HFF-Myc (cell line): ENCODE data around the gene CDT1.

Source experiments
- DNase-seq: peaks from one replicate; pipeline ENCODE4 v3.0.0-alpha.2; 2011; ENCODE audit warnings: low read depth; ENCODE audit errors: extremely low read depth
- H3K4me3 ChIP-seq: replicated peaks from 2 replicates; pipeline ENCODE4 v1.5.1; 2011; ENCODE audit warnings: low read depth, mild to moderate bottlenecking, control low read depth, low read length
- TF ChIP-seq, protein P1 (sequence below): IDR thresholded peaks from 2 replicates; pipeline ENCODE4 v1.5.1; 2012; ENCODE audit warnings: mild to moderate bottlenecking, low read depth, low read length, control low read depth; ENCODE audit errors: missing control alignments

Gene CDT1

DNA sequence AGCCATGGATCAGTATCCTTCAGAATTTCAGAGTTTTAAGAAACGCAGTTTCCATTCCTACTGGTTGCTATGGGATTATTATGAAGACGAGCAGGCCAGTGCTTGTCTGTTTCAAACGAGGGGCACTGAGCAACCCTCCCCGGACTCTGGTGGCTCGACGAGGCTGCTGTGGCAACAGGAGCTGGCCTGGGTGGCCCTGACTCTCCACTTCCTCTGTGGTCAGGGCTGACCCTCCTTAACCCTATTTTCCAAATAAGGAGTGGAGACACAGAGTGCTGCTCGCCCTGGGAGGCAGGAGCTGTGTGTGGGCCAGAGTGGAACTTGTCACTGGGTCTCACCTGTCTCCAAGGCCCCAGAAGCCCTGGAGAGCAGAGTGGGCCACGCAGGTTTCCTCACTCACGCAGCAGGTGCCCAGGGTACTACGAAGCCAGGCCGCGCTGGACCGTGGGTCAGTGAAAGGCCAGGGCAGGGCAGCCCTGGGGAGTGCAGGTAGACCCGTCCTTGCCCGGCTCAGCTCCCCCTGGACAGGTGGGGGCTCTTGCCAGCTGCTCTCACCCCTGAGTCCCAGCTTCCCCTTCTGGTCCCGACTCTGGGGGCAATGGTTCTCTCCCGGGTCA, 49.8 kb downstream of the CDT1 start:
- TF ChIP-seq, protein P1, sequence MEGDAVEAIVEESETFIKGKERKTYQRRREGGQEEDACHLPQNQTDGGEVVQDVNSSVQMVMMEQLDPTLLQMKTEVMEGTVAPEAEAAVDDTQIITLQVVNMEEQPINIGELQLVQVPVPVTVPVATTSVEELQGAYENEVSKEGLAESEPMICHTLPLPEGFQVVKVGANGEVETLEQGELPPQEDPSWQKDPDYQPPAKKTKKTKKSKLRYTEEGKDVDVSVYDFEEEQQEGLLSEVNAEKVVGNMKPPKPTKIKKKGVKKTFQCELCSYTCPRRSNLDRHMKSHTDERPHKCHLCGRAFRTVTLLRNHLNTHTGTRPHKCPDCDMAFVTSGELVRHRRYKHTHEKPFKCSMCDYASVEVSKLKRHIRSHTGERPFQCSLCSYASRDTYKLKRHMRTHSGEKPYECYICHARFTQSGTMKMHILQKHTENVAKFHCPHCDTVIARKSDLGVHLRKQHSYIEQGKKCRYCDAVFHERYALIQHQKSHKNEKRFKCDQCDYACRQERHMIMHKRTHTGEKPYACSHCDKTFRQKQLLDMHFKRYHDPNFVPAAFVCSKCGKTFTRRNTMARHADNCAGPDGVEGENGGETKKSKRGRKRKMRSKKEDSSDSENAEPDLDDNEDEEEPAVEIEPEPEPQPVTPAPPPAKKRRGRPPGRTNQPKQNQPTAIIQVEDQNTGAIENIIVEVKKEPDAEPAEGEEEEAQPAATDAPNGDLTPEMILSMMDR, result no peak
- H3K4me3 ChIP-seq, result no peak overlapping the region
- no peak for DNase-seq

DNA sequence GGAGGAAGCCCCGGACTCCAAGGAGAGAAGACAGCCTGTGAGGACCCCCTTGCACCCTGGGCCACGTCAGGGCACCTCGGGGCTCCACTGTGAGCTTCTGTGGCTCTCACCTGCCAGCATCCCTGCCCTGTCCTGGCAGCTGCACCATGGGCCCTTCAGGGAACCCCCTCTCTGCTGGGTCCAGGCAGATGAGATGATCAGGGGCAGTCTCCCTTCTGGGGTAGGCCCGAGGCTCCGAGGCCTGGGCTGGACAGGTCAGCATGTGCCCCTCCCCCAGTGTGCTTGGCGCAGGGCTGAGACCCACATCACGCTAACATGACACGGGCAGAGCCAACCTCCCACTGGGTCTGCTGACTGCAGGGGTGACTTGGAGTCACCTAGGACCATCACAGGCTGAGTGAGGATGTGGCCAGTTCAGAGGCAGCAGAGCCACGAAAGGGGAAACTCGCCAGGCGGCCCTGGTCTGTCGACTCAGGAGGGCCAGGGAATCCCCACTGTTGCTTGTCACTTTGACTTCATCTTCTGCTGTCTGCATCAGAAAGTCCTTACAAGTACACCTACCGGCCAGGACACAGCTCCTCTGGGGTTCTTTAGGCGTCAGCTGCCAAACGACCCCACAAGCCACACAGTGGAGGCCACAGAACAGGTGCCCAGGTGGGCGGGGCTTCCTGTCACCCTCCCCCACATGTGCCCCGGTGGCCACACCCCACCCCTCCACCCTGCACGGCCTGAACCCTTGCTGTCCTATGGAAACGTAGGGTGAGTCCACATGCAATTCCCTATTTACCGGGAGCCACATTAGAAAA, 50.9 kb downstream of the CDT1 start:
- no peak for DNase-seq
- no peak overlapping the region for H3K4me3 ChIP-seq
- TF ChIP-seq, protein P1, result no peak

DNA sequence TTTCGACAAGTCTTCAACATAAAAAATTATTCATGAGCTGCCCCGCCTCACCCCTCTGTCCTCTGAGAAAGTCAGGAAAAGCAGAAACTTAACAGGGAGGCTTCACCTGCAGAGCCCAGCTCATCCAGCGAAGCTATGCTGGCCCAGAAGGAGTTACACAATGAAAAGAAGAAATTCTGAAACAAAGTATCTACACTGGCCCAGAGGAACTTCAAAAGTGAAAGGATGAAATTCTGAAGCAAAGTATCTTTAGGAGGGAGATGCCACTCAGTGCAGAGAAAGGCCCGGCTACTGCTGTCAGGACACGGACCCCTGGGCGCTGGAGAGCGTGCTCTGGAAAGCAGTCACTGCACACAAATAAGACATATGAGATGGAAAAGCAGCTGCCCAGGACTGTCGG, 51.6 kb downstream of the CDT1 start:
- no peak for DNase-seq
- H3K4me3 ChIP-seq, result no peak overlapping the region
- TF ChIP-seq, protein P1, result no peak

DNA sequence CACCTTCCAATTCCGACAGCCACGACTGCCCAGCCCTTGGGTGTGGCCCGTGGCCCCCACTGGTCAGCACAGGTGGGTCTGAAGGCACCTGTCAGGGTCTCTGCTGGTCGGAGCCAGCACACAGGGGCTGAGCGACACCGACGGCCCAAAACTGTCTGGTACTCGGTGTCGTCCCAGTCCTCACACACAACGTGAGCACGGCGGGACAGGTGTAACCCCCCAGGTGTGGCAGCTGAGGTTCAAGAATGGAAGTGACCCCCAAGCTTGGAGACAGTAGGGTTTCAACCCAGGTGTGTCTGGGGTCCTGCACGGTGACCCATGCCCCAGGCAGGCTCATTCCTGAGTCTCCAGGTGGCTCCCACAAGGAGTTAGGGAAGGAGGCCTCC, 52.1 kb downstream of the CDT1 start:
- TF ChIP-seq, protein P1, result no peak
- peak overlapping the region; percentile 98 for H3K4me3 ChIP-seq
- no peak for DNase-seq

DNA sequence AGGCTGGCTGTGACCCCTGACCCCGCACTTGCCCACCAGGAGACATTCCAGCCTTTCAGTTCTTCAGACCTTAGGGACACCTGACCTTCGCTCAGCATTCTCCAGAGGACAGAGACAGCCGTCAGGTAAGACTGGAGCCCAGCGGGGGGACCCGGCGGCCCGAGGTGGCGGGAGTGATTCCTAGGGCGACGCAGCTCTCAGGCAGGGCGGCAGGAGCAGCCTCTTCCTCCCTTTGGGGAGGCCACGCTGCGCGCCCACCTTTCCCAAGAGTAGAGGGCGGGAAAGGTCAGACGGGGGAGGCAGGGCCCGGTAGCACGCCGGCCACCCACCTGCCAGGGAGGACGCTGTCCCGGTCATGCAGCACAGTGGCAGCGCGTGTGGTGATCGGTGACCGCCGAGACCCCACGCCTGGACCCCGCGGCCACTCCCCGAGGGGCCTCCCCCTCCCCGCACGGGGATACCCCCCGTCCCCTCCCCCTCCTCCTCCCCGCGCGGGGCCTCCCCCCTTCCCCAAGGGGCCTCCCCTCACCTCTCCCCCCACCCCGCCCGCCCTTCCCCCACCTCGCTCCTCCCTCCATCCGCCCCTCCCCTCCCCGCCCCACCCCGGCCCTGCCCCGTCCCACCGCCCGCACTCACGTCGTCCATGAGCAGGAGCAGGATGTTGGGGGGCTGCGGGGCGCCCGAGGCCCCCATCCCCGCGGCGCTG, 52.7 kb downstream of the CDT1 start:
- peak overlapping the region; percentile 98 for H3K4me3 ChIP-seq
- TF ChIP-seq, protein P1, result no peak
- DNase-seq, result no peak

DNA sequence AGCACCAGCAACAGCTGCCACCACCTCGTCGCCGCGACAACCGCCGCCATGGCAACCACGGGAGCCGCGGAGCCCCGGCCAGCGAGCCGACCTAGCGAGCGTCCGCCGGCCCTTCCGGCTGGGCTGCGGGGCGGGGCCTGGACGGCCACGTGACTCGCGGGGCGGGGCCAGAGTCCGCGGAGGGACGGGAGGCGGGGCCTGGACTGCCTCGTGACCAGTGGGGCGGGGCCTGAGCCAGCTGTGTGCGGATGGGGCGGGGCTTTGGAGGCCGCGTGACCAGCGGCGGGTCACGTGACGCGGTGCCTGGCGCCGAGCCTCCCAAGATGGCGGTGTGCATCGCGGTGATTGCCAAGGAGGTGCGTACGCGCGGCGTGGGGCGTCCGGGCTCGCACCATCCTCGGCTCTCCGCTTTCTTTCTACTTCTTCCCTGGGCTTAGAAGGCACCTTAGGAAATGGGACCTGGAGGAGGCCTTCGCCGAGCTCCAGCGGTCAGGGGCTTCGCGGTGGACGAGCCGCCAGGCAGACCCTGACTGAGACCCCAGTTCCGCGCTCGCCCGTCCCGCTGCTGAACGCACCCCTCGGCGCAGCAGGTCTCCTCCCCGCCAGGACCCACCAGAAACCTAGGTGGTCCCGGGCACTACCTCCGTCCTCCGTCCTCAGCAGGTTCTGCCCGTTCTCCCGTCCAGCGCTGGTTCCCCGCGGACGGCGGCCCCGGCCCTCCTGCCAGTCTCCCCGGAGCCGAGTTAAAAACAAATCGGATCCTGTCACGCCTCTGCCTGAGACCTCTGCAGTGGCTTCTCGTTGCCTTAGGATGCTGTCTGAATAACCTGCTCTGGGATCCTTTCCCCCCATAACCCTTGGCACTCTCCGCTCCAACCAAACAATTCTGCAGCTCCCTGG, 53.5 kb downstream of the CDT1 start, which contains the start of the genes GALNS and TRAPPC2L:
Gene GALNS, minus strand, starts transcription at position 120 of the 900 bp plus-strand sequence. Its CDS starts 70 bp downstream, at position 50.
Gene TRAPPC2L, plus strand, starts transcription at position 300 of the 900 bp plus-strand sequence. Its CDS starts 24 bp downstream, at position 324.
- TF ChIP-seq, protein P1, result no peak
- peak; percentile 77 for DNase-seq
- peak within 1 kb of the TSS; percentile 98 for H3K4me3 ChIP-seq
